Ishikawa (cell line): Measurements from ENCODE around the gene ABCC3.

ENCODE experiments used
- CEBPB ChIP-seq: IDR thresholded peaks from 2 replicates; pipeline ENCODE4 v1.6.1; 2012
- CREB1 ChIP-seq: IDR thresholded peaks from 2 replicates; pipeline ENCODE4 v1.6.1; 2012; ENCODE audit warnings: low read depth
- EP300 ChIP-seq: IDR thresholded peaks from 2 replicates; pipeline ENCODE4 v1.6.1; 2012; ENCODE audit warnings: borderline replicate concordance
- RAD21 ChIP-seq: IDR thresholded peaks from 2 replicates; pipeline ENCODE4 v1.6.1; 2012; ENCODE audit warnings: low read depth
- TAF1 ChIP-seq: IDR thresholded peaks from 2 replicates; pipeline ENCODE4 v1.6.1; 2012; ENCODE audit warnings: low read depth, mild to moderate bottlenecking
- YY1 ChIP-seq: IDR thresholded peaks from 2 replicates; pipeline ENCODE4 v1.6.1; 2012; ENCODE audit warnings: low read depth
- ZBTB7A ChIP-seq: IDR thresholded peaks from 2 replicates; pipeline ENCODE4 v1.6.1; 2012; ENCODE audit warnings: low read depth
- TF ChIP-seq, protein P1 (sequence below): IDR thresholded peaks from 2 replicates; pipeline ENCODE4 v1.6.1; 2012
- TF ChIP-seq, protein P2 (sequence below): IDR thresholded peaks from 2 replicates; pipeline ENCODE4 v1.6.1; 2012; ENCODE audit warnings: low read depth, mild to moderate bottlenecking

DNA sequence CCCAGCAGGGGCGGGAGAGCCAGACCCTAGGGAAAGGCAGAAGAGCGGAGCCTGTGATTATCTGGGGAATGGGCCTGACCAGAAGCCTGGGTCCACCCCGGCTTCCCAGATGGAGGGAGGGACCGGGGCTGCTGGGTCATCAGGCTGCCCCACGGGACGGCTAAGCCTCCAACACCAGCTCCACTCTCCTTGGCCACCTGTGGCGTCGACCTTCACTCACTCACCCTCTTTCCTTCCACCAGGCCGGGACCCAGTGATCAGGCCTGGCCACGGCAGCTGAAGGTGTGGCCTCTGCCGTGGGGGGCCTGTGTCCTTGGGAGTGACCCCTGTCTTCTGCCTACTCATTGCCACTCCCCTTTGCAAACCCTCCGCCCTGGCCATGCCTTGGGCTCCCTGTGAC, 22.4 kb upstream of the ABCC3 start:
- TF ChIP-seq, protein P1, sequence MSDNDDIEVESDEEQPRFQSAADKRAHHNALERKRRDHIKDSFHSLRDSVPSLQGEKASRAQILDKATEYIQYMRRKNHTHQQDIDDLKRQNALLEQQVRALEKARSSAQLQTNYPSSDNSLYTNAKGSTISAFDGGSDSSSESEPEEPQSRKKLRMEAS: no peak
- TF ChIP-seq TAF1 (no peak), ZBTB7A (no peak), CREB1 (no peak), YY1 (no peak), CEBPB (no peak), EP300 (no peak), RAD21 (no peak)
- TF ChIP-seq, protein P2, sequence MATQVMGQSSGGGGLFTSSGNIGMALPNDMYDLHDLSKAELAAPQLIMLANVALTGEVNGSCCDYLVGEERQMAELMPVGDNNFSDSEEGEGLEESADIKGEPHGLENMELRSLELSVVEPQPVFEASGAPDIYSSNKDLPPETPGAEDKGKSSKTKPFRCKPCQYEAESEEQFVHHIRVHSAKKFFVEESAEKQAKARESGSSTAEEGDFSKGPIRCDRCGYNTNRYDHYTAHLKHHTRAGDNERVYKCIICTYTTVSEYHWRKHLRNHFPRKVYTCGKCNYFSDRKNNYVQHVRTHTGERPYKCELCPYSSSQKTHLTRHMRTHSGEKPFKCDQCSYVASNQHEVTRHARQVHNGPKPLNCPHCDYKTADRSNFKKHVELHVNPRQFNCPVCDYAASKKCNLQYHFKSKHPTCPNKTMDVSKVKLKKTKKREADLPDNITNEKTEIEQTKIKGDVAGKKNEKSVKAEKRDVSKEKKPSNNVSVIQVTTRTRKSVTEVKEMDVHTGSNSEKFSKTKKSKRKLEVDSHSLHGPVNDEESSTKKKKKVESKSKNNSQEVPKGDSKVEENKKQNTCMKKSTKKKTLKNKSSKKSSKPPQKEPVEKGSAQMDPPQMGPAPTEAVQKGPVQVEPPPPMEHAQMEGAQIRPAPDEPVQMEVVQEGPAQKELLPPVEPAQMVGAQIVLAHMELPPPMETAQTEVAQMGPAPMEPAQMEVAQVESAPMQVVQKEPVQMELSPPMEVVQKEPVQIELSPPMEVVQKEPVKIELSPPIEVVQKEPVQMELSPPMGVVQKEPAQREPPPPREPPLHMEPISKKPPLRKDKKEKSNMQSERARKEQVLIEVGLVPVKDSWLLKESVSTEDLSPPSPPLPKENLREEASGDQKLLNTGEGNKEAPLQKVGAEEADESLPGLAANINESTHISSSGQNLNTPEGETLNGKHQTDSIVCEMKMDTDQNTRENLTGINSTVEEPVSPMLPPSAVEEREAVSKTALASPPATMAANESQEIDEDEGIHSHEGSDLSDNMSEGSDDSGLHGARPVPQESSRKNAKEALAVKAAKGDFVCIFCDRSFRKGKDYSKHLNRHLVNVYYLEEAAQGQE: no peak
